DOHH2 (cell line): Measurements from ENCODE around the gene GIMAP4.

Source experiments
- H3F3A ChIP-seq: fragments of 200-600 bp; sonication (generic), shearing (Covaris generic); 2 replicates; pipeline ENCODE4 v1.6.0; 2016; ENCODE audit warnings: antibody characterized with exemption, mild to moderate bottlenecking; ENCODE audit not compliant: control insufficient read depth, insufficient read depth
- H3K27ac ChIP-seq: fragments of 200-600 bp; sonication (generic); 2 replicates; pipeline ENCODE4 v1.5.1; 2014; ENCODE audit warnings: low read depth, mild to moderate bottlenecking, low read length, moderate library complexity
- H3K27me3 ChIP-seq: fragments of 200-600 bp; sonication (generic); 2 replicates; pipeline ENCODE4 v1.6.1; 2014; ENCODE audit warnings: mild to moderate bottlenecking, low read length, mixed read lengths; ENCODE audit not compliant: control insufficient read depth
- H3K36me3 ChIP-seq: fragments of 200-600 bp; sonication (generic); 2 replicates; pipeline ENCODE4 v1.6.1; 2014; ENCODE audit warnings: mild to moderate bottlenecking, low read length, moderate library complexity, mixed read lengths; ENCODE audit not compliant: control insufficient read depth
- H3K4me1 ChIP-seq: fragments of 200-600 bp; sonication (generic); 2 replicates; pipeline ENCODE4 v1.6.1; 2014; ENCODE audit warnings: mild to moderate bottlenecking, low read length, mixed read lengths; ENCODE audit not compliant: control insufficient read depth
- H3K4me2 ChIP-seq: fragments of 200-600 bp; sonication (generic); 2 replicates; pipeline ENCODE4 v1.6.0; 2014; ENCODE audit warnings: mild to moderate bottlenecking, low read length, moderate library complexity
- H3K4me3 ChIP-seq: fragments of 200-600 bp; sonication (generic); 2 replicates; pipeline ENCODE4 v1.5.1; 2014; ENCODE audit warnings: mild to moderate bottlenecking, low read length, mixed read lengths
- H3K79me2 ChIP-seq: fragments of 200-600 bp; sonication (generic); 2 replicates; pipeline ENCODE4 v1.6.1; 2014; ENCODE audit warnings: mild to moderate bottlenecking, low read length, mixed read lengths; ENCODE audit not compliant: control insufficient read depth
- H3K9me2 ChIP-seq: fragments of 200-600 bp; sonication (generic); replicated peaks from 2 replicates; pipeline ENCODE4 v1.6.1; 2014; ENCODE audit warnings: mild to moderate bottlenecking, low read length, mixed read lengths; ENCODE audit not compliant: control insufficient read depth
- H3K9me3 ChIP-seq: fragments of 200-600 bp; sonication (generic); 2 replicates; pipeline ENCODE4 v1.6.1; 2014; ENCODE audit warnings: antibody characterized with exemption, low read length, mixed read lengths; ENCODE audit not compliant: control insufficient read depth, insufficient read depth
- H4K20me1 ChIP-seq: fragments of 200-600 bp; sonication (generic); 2 replicates; pipeline ENCODE4 v1.6.0; 2014; ENCODE audit warnings: low read depth, mild to moderate bottlenecking, antibody characterized with exemption, low read length, moderate library complexity; ENCODE audit not compliant: control insufficient read depth, insufficient read depth
- CTCF ChIP-seq: fragments of 200-600 bp; sonication (generic); IDR thresholded peaks from one replicate; pipeline ENCODE4 v1.5.1; 2014; ENCODE audit warnings: antibody characterized with exemption, mild to moderate bottlenecking, low read depth, low read length; ENCODE audit not compliant: poor library complexity, severe bottlenecking
- EZH2phosphoT487 ChIP-seq: fragments of 200-600 bp; sonication (generic); IDR thresholded peaks from 2 replicates; pipeline ENCODE4 v1.6.1; 2017; ENCODE audit warnings: borderline replicate concordance, mild to moderate bottlenecking, antibody characterized with exemption, low read length, moderate library complexity, mixed read lengths

The GIMAP4 gene

DNA sequence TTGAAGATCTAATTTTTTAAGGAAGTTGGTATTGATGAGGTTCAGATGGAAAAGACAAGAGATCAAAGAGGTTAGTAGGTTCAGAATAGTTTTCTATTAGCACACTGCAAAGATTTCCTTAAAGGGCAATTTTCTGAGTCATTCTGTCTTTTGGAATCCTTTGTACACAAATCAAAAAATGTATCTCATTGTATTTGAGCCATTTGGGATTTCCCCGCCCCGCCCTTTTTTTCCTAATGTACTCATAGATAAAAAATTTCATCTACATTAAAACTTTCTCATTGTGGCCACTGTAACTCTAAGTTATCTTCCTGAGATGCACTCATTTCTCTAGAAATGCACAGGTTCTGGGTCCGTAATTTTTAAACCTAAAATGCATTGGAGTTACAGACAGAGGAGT is 52.9 kb downstream of the GIMAP4 start:
- no peaks in the 10 kb centered on the region for H4K20me1 ChIP-seq
- TF ChIP-seq CTCF = no peak
- TF ChIP-seq EZH2phosphoT487 = no peak
- H3K4me2 ChIP-seq = no peak overlapping the region
- no peaks in the 10 kb centered on the region for H3K9me2 ChIP-seq
- no peaks in the 10 kb centered on the region for H3F3A ChIP-seq
- H3K27me3 ChIP-seq = 0 out of 2 replicates have a peak, but pooled peaks cover 3% of the 10 kb centered on the region
- no peaks in the 10 kb centered on the region for H3K79me2 ChIP-seq
- no peak overlapping the region for H3K4me3 ChIP-seq
- H3K4me1 ChIP-seq = no peaks in the 10 kb centered on the region
- H3K27ac ChIP-seq = no peak overlapping the region
- H3K9me3 ChIP-seq = no peaks in the 10 kb centered on the region
- H3K36me3 ChIP-seq = no peaks in the 10 kb centered on the region

GRCh38 chr7:150620617-150621371 is 53.6 kb downstream of the GIMAP4 start:
- Histone ChIP-seq H3K36me3 (no peaks in the 10 kb centered on the region), H3K27me3 (0 out of 2 replicates have a peak, but pooled peaks cover 3% of the 10 kb centered on the region), H4K20me1 (no peaks in the 10 kb centered on the region), H3K9me3 (no peaks in the 10 kb centered on the region), H3K9me2 (no peaks in the 10 kb centered on the region), H3K27ac (no peak overlapping the region), H3K4me2 (no peak overlapping the region), H3K79me2 (no peaks in the 10 kb centered on the region), H3F3A (no peaks in the 10 kb centered on the region), H3K4me1 (no peaks in the 10 kb centered on the region), H3K4me3 (no peak overlapping the region)
- TF ChIP-seq EZH2phosphoT487 (no peak), CTCF (no peak)

GRCh38 chr7:150621376-150621775 is 54.2 kb downstream of the GIMAP4 start:
- TF ChIP-seq EZH2phosphoT487 = no peak
- no peak for TF ChIP-seq CTCF
- Histone ChIP-seq H3K79me2 (no peaks in the 10 kb centered on the region), H3K9me3 (no peaks in the 10 kb centered on the region), H3K4me1 (no peaks in the 10 kb centered on the region), H3F3A (no peaks in the 10 kb centered on the region), H3K9me2 (no peaks in the 10 kb centered on the region), H3K27me3 (0 out of 2 replicates have a peak, but pooled peaks cover 3% of the 10 kb centered on the region), H3K4me2 (no peak overlapping the region), H3K27ac (no peak overlapping the region), H4K20me1 (no peaks in the 10 kb centered on the region), H3K36me3 (no peaks in the 10 kb centered on the region), H3K4me3 (no peak overlapping the region)
